Heart right ventricle (tissue), 16 donors: ENCODE results near the gene BCL2L15. TPM values are rescaled to one million over a fixed set of nuclear protein-coding genes. Genes with fewer than 3 reads are reported as not detected.

ENCODE experiments used
- ATAC-seq, 8 donors: fragments of 200-7000 bp; cut with Tn5 transposase; one replicate each; pipeline ENCODE4 v1.9.1; 2020; ENCODE audit warnings: mild to moderate bottlenecking in 8 of 8, moderate library complexity in 8 of 8, moderate number of reproducible peaks in 1 of 8
- DNase-seq, 2 donors: peaks; one replicate each; pipeline ENCODE4 v3.0.0-alpha.2; 2020
- H3K27ac ChIP-seq, 10 donors: fragments of 200-600 bp; sonication (generic) in 2 of 10; one replicate each; pipeline versions ENCODE4 v1.5.0 to v1.8.0; 2020 to 2022; ENCODE audit warnings: mild to moderate bottlenecking in 3 of 10
- H3K27me3 ChIP-seq, 7 donors: fragments of 200-600 bp; one replicate each; pipeline ENCODE4 v1.8.0; 2021 to 2022; ENCODE audit warnings: mild to moderate bottlenecking in 2 of 7
- H3K36me3 ChIP-seq, 9 donors: fragments of 200-600 bp; sonication (generic) in 1 of 9; one replicate each; pipeline versions ENCODE4 v1.5.0 to v1.8.0; 2020 to 2022; ENCODE audit warnings: mild to moderate bottlenecking in 2 of 9
- H3K4me1 ChIP-seq, 9 donors: fragments of 200-600 bp; sonication (generic) in 1 of 9; one replicate each; pipeline versions ENCODE4 v1.5.0 to v1.8.0; 2020 to 2022; ENCODE audit warnings: mild to moderate bottlenecking in 4 of 9
- H3K4me3 ChIP-seq, 10 donors: fragments of 200-600 bp; sonication (generic) in 2 of 10; one replicate each; pipeline versions ENCODE4 v1.5.0 to v1.8.0; 2020 to 2022; ENCODE audit warnings: mild to moderate bottlenecking in 7 of 10, moderate library complexity in 2 of 10
- H3K9me3 ChIP-seq, 11 donors: fragments of 200-600 bp in 10 of 11; sonication (generic) in 2 of 11; one replicate each; pipeline versions ENCODE4 v1.5.0 to v1.8.0; 2013 to 2022; ENCODE audit warnings: mild to moderate bottlenecking in 2 of 11, control low read depth in 1 of 11, moderate library complexity in 1 of 11
- CTCF ChIP-seq, 9 donors: fragments of 200-600 bp; sonication (generic) in 2 of 9; IDR thresholded peaks; one replicate each; pipeline versions ENCODE4 v1.5.0 to v1.8.0; 2021 to 2022; ENCODE audit warnings: antibody characterized with exemption in 9 of 9, mild to moderate bottlenecking in 5 of 9, moderate library complexity in 1 of 9
- WGBS, 2 donors: extraction: QIAGEN DNeasy Blood & Tissue Kit; methylation state at CpG; one replicate each; pipeline ENCODE4 v1.1.7; 2013; ENCODE audit warnings: inconsistent platforms in 1 of 2; 5-methylcytosine and 5-hydroxymethylcytosine counted together
- intact Hi-C, 10 donors: fragments of 100-400 bp; cut with DNase I; formaldehyde crosslinking; loops; one replicate each; pipeline versions ENCODE4 v1.11.1 to v1.14.2; 2022
- polyA plus RNA-seq, 2 donors: library from polyadenylated mRNA; stranded (reverse); fragments of 200-250 nt; gene quantifications; one replicate each; pipeline ENCODE4 v1.2.3, GENCODE V29; 2013
- total RNA-seq, 10 donors: library from RNA; stranded (reverse); fragmentation: NEBNext Ultra II Directional in 3 of 10; extraction: Animal tissue kit (Norgen Biotek cat#: 25700) in 3 of 10; gene quantifications; one replicate each; pipeline versions ENCODE4 v1.2.1 to v1.2.4, GENCODE V29; 2021 to 2023
- donor health status: Arrhythmogenic right ventricular cardiomyopathy.
- donor health status: ischemic (EF 13 %, LVEDD 7.1; RV severe dilation, severe dysfunction).
- donor health status: healthy with polysubstance abuse.
- donor health status: DM: no; HTN: yes; CAD: no.
- donor health status: DM: no; HTN: no; CAD: no.
- donor health status: ischemic (EF 25% LVEDD 6.9; RV normal size, moderate dysfunction).
- donor health status: ischemic (EF 25% LVEDD 5.7; RV mildly dilated, moderate dysfunction).
- donor health status: healthy.
- donor health status: DM: yes; HTN: yes; CAD: no.
- donor health status: Ischemic cardiomyopathy.
- donor health status: ischemic (EF 35%, LVEDD 5.7; RV mildly dilated, moderate dysfunction).
- donor health status: nonischemic (EF 11% LVEDD 7.7; RV severe dilation, severe dysfunction).
- donor health status: DM: yes; HTN: yes; CAD: no.
- donor health status: PGD.
- donor health status: ischemic (EF 29% LVEDD 5.4; RV normal size, mild dysfunction).
- donor health status: nonischemic (EF 23%, LVEDD 6.1; RV moderate dilation, normal function).

BCL2L15 gene
- total and polyA plus RNA-seq, 12 donors = 0.05 to 0.28 (median 0.09) TPM; not detected in 3

GRCh38 chr1:113876176-113876575, 11.2 kb downstream of the BCL2L15 start:
- no peaks in the 10 kb centered on the region for H3K36me3 ChIP-seq
- ATAC-seq = no peak
- intact Hi-C loops = no loop called here
- 92 to 95% methylated on average over 5 of the region's 5 CpGs for WGBS, 2 donors
- no peak for TF ChIP-seq CTCF (IDR thresholded peaks at IDR 0.05)
- H3K27me3 ChIP-seq = no peaks in the 10 kb centered on the region
- no peak for DNase-seq
- H3K4me1 ChIP-seq = peaks cover 0 to 38% (median 0%) of the 10 kb centered on the region in 9 donors
- H3K9me3 ChIP-seq = no peaks in the 10 kb centered on the region
- no peak overlapping the region for H3K27ac ChIP-seq
- no peak overlapping the region for H3K4me3 ChIP-seq

- no peak for DNase-seq
- TF ChIP-seq CTCF (IDR thresholded peaks at IDR 0.05) = no peak
- 65 to 83% methylated on average over 2 of the region's 2 CpGs for WGBS, 2 donors
- no peak for ATAC-seq
- intact Hi-C loops = no loop called here
- peaks cover 0 to 40% (median 0%) of the 10 kb centered on the region in 9 donors for H3K4me1 ChIP-seq
- no peak overlapping the region for H3K27ac ChIP-seq
- H3K4me3 ChIP-seq = no peak overlapping the region
- no peaks in the 10 kb centered on the region for H3K36me3 ChIP-seq
- no peaks in the 10 kb centered on the region for H3K9me3 ChIP-seq
- no peaks in the 10 kb centered on the region for H3K27me3 ChIP-seq
Measured at GRCh38 chr1:113875714-113876113, 11.7 kb downstream of the BCL2L15 start.

- intact Hi-C loops = no loop called here
- H3K36me3 ChIP-seq = no peaks in the 10 kb centered on the region
- DNase-seq (no peak), ATAC-seq (no peak)
- H3K4me3 ChIP-seq = no peak overlapping the region
- H3K27me3 ChIP-seq = no peaks in the 10 kb centered on the region
- peak overlapping the region in 1 of 10 donors; percentile 90 for H3K27ac ChIP-seq
- no peak for TF ChIP-seq CTCF (IDR thresholded peaks at IDR 0.05)
- peaks cover 0 to 46% (median 0%) of the 10 kb centered on the region in 9 donors for H3K4me1 ChIP-seq
- 78 to 80% methylated on average over 1 of the region's 1 CpG for WGBS, 2 donors
- H3K9me3 ChIP-seq = no peaks in the 10 kb centered on the region
Measured at GRCh38 chr1:113874012-113874879, 13.1 kb downstream of the BCL2L15 start.

- ATAC-seq (peak in 5 of 8 donors; percentile 35 to 62 (median 42)), DNase-seq (no peak)
- H3K27ac ChIP-seq = peak overlapping the region in 4 of 10 donors; percentile 4 to 90 (median 40)
- H3K4me1 ChIP-seq = peaks cover 0 to 59% (median 0%) of the 10 kb centered on the region in 9 donors
- no peaks in the 10 kb centered on the region for H3K9me3 ChIP-seq
- no peaks in the 10 kb centered on the region for H3K36me3 ChIP-seq
- intact Hi-C loops = no loop called here
- TF ChIP-seq CTCF (IDR thresholded peaks at IDR 0.05) = no peak
- no peaks in the 10 kb centered on the region for H3K27me3 ChIP-seq
- H3K4me3 ChIP-seq = peak overlapping the region in 1 of 10 donors; percentile 54
Measured at GRCh38 chr1:113872219-113872935, 15.0 kb downstream of the BCL2L15 start.
